Sigmoid colon (tissue), 3 donors: ENCODE measurements around the gene C1GALT1.

ENCODE experiments used
- POLR2A ChIP-seq, 2 donors: fragments of 450-650 bp; IDR thresholded peaks; one replicate each; pipeline ENCODE4 v1.6.1; 2016; ENCODE audit warnings: antibody characterized with exemption in 2 of 2, mild to moderate bottlenecking in 2 of 2, moderate library complexity in 2 of 2
- TF ChIP-seq, protein P1 (sequence below), 4 experiments: fragments of 450-650 bp in 3 of 4; fragments of 200-600 bp in 1 of 4; IDR thresholded peaks; one replicate each; pipeline ENCODE4 v1.5.1; 2016 to 2019; ENCODE audit warnings: antibody characterized with exemption in 4 of 4, mild to moderate bottlenecking in 3 of 4, moderate library complexity in 2 of 4

DNA sequence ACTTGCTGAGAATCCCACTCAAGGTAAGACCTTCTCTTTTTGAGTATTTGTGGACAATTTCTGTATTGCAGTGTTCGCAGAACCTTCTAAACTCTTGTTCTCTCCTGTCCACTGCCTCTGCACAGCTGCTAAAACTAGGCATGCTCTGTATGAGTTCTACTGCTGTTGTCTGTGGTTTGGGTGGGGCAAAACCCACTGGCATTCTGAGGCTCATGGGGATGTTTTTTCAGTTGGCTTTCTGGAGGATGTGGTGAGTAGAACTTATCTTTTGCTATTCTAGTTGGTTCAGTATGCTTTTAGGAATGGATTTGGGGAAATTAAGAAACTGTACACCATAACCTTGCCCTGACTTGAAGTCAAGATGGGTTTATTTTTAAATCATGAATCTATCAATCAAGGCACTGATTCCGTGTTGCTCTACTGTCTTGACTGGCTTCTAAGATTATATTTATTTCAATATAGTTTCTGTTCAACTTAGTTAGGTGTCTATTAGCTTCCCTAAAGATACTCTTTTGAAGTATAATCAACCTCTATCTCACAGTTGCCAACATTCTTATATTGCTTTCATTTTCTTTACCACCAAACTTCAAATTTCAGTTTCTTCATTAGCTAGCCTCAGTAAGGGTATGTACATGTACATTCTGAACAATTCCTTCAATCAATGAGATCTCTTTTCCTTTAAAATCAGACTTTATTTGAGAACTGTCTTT is 25.0 kb upstream of the C1GALT1 start:
- TF ChIP-seq, protein P1, sequence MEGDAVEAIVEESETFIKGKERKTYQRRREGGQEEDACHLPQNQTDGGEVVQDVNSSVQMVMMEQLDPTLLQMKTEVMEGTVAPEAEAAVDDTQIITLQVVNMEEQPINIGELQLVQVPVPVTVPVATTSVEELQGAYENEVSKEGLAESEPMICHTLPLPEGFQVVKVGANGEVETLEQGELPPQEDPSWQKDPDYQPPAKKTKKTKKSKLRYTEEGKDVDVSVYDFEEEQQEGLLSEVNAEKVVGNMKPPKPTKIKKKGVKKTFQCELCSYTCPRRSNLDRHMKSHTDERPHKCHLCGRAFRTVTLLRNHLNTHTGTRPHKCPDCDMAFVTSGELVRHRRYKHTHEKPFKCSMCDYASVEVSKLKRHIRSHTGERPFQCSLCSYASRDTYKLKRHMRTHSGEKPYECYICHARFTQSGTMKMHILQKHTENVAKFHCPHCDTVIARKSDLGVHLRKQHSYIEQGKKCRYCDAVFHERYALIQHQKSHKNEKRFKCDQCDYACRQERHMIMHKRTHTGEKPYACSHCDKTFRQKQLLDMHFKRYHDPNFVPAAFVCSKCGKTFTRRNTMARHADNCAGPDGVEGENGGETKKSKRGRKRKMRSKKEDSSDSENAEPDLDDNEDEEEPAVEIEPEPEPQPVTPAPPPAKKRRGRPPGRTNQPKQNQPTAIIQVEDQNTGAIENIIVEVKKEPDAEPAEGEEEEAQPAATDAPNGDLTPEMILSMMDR (IDR thresholded peaks at IDR 0.05): no peak
- no peak for TF ChIP-seq POLR2A (IDR thresholded peaks at IDR 0.05)
